Coronary artery (tissue), 2 donors: Measurements from ENCODE around the gene PTGIS.

Source experiments
- DNase-seq: peaks from one replicate; pipeline ENCODE4 v3.0.0-alpha.2; 2017; ENCODE audit warnings: low spot score
- H3K27ac ChIP-seq, 2 donors: fragments of 200-600 bp; sonication (generic); one replicate each; pipeline ENCODE4 v1.5.1; 2016 to 2019
- H3K4me3 ChIP-seq: fragments of 200-600 bp; sonication (generic); 2 replicates; pipeline ENCODE4 v1.5.1; 2016; ENCODE audit warnings: mild to moderate bottlenecking, moderate library complexity
- CTCF ChIP-seq: fragments of 200-600 bp; sonication (generic); IDR thresholded peaks from one replicate; pipeline ENCODE4 v1.5.1; 2019; ENCODE audit warnings: antibody characterized with exemption

PTGIS gene

GRCh38 chr20:49505518-49505917, 62.4 kb downstream of the PTGIS start:
- H3K4me3 ChIP-seq, result no peak overlapping the region
- TF ChIP-seq CTCF, result no peak
- DNase-seq, result no peak
- H3K27ac ChIP-seq, result peak overlapping the region in 1 of 2 donors; percentile 52

DNA sequence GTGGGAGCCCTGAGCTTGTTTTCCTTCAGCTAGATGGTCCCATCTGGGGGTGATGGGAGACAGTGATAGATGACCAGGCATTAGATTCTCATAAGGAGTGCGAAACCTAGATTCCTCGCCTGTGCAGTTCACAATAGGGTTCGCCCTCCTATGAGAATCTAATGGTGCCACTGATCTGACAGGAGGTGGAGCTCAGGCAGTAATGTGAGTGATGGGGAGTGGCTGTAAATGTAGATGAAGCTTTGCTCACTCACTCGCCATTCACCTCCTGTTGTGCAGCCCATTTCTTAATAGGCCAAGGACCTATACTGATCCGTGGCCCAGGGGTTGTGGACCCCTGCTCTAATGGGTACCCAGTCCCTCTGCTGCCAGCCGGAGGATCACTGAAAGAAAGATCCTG, 64.8 kb downstream of the PTGIS start:
- TF ChIP-seq CTCF, result no peak
- Histone ChIP-seq H3K4me3 (no peak overlapping the region), H3K27ac (peak overlapping the region in 1 of 2 donors; percentile 47)
- DNase-seq, result no peak

DNA sequence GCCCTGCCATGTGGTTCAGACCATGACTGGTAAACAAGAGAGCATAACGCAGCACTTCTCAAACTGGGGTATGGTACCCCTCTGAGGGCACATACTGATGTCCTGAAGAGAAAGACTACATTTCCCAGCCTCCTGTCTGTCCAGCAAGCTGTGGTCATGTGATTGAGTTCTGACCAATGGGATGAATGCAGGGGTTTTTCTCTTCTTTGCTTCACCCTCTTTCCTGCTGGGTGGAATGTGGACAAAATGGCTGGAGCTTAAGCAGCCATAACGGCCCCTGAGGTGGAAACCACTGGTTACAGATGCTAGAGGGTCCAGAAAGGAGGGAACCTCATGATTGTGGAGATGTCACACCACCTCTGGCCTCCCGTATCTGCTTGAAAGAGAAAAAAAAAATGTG, 66.0 kb downstream of the PTGIS start:
- Histone ChIP-seq H3K4me3 (no peak overlapping the region), H3K27ac (no peak overlapping the region)
- TF ChIP-seq CTCF, result no peak
- no peak for DNase-seq

DNA sequence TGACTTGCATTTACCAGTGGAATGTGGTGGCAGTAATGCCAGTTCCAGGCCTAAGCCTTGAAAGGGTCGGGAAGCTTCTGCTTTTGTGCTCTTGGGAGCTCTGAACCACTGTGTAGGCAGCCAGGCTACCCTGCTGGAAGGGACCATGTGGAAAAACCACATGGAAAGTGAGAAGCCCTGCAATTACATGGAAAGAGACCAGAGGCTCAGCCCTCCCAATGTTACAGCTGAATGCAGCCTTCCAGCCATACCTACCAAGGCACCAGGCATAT, 70.6 kb downstream of the PTGIS start:
- no peak for TF ChIP-seq CTCF
- Histone ChIP-seq H3K27ac (no peak overlapping the region), H3K4me3 (no peak overlapping the region)
- DNase-seq, result no peak

DNA sequence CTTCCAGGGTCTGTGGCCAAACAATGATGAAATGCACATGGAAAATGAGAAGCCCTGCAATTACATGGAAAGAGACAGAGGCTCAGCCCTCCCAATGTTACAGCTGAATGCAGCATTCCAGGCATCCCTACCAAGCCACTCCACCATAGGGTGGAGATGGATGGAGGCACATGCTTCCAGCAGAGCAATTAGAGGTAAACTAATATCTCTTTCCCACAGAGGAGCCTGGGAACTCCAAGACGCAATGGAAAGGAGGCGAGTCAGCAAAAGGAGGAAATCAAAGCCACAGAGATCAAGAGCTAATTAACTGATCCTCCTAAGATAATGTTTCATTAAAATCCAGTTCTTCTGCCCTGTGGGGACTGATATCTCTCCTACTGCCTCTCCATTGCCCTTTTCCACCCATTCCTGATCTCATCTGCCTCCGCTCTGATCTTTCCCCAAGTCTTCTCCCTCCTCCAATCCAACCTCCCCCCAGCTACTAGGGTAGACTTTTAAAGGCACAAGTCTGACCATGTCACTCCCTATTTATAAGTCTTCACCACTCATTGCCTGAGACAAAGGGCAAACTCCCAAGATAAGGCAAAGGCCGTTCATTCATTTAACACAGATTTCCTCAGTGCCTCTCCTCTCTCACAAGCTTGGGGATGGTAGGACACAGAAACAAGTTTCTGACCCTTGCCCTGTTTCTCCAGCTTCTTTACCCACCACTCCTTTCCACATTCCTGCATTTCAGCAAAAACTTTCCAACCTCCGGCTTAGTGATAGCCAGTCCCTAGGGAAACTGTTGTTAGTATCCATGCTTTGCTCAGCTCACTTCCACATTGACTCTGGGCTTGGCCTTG, 71.2 kb downstream of the PTGIS start:
- H3K4me3 ChIP-seq, result no peak overlapping the region
- DNase-seq, result no peak
- no peak for TF ChIP-seq CTCF
- no peak overlapping the region for H3K27ac ChIP-seq

DNA sequence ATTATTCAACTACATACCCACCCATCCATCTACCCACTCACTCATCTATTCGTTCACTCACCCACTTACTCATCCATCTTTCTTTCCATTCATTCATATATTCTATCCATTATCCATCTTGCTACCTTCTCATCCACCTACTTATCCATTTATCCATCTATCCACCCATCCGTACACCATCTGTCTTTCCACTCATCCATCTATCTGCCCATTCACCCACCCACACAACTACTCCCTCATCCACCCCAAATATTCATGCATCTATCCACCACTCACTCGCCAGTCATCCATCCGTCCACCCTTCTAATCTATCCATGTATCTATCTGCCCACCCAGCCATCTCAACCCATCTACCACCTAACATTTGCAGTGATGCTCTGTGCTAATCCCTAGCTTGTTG, 71.9 kb downstream of the PTGIS start:
- H3K27ac ChIP-seq, result no peak overlapping the region
- no peak for TF ChIP-seq CTCF
- DNase-seq, result no peak
- no peak overlapping the region for H3K4me3 ChIP-seq

- H3K27ac ChIP-seq, result no peak overlapping the region
- TF ChIP-seq CTCF, result no peak
- DNase-seq, result no peak
- H3K4me3 ChIP-seq, result no peak overlapping the region
These were observed 77.2 kb downstream of the PTGIS start for GRCh38 chr20:49490689-49491088.
